Occipital lobe (tissue), 2 donors: ENCODE results near the gene KIAA0753. TPM values are rescaled to one million over a fixed set of nuclear protein-coding genes. Genes with fewer than 3 reads are reported as not detected.
A peak's percentile ranks its signal among the peaks of the same experiment; 100 is the strongest.

Experiments
- DNase-seq: peaks from one replicate; lab custom pipeline; 2025; lab: John Stamatoyannopoulos, UW
- total RNA-seq: library from RNA; depleted of rRNA; stranded (reverse); fragments of >200 nt; gene quantifications from one replicate; pipeline ENCODE4 v1.2.3, GENCODE V29; 2014

KIAA0753 gene
- total RNA-seq, 1 donor from 2014 or later = 28.4 TPM

DNA sequence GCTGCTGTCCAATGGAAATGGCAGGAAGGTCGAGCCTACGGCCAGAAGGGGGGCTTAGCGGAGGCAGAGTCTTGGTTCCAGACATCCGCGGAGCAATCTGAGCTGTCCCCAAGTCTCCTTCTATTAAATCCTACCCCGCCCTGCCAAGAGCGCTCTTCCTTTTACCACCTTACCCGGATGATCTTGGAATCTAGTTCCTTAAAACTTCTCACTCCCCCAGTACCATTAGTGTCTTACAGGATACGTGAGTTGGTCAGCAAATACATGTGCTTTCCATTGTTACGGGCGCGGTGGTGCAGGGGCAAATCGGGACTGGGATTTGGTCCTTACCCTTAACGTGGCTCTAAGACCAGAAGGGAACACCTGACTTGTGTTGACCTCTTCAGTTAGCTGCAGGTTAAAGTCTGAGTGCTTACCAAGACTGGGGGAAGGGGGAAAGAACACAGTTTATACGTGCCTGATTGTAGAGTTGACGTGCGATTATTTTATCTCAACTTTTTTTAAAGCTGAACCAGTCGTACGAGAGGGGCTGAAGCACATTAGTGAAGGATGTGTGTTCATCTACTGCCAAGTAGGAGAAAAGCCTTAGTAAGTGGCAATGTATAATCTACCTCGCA is 844 bp upstream of the KIAA0753 start:
- no peak for DNase-seq

DNA sequence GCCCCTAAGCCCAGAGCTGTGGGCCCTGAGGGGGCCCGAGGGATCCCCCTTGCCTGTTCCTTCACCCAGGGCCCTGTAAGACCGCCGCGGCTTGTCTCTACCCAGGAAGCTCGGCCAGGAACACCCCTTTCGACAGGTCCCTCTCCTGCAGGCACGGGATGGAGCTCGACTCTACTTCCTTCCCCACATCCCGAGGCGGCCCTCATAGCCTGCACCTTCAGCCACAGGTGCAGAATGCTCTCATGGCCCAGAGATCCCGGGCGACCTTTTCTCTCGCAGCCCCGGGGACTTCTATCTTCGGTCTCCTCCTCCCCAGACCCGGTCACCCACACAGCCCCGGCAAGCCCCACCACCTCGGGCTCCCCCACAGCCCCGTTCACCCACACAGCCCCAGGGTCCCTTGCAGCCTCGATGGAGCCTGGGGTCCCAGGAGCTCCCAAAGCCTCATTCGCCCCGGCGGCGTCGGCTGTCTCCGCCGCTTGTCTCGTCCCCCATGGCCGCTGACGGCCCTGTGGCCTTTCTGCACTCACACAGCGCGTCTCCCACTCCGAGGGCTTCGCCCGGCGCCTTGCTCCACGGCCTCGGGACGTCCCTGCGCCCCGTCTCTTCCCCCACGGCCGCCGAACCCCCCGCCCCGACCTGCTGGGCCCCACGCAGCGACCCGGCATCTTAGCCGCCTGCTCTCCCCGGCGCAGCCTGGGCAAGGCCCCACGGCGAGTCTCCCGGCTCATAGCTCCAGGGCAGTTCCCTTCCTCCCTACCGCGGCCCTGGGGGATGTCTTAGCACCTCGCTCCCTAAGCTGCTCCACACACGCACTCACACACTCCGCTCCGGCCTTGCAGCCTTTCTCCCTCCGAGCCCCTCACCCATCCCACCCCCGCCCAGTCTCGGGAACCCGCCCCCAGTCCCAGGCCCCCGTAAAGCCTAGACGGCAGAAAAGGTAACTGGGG is 650 bp downstream of the KIAA0753 start:
- no peak for DNase-seq

DNA sequence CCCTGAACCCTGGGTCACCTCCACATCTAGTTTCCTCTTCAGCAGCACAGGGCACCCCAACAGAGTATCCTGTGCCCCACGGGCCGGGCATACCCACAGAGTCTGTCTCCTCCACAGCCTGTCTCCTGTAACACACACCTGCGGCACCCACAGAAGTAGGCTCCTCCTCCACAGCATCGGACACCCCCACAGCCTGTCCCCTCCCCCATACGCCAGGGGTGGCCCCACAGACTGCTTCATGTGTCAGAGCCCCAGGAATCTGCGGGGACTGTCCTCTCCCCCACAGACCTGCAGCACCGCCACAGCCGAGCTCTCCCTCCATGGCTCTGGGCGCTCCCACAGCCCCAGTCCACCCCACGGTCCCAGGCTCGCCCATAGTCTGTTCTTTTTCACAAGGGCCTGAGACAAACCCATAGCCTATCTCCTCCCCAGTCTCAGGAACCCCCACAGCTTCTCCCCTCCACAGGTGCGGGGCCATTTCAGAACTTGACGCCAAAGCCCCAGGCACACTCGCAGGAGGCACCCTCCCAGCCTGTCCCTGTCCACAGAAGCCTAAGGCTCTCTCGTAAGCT is 1.4 kb downstream of the KIAA0753 start:
- DNase-seq = no peak

GRCh38 chr17:6638046-6638908 is 2.2 kb downstream of the KIAA0753 start:
- no peak for DNase-seq

GRCh38 chr17:6637458-6637840 is 3.1 kb downstream of the KIAA0753 start:
- no peak for DNase-seq

DNA sequence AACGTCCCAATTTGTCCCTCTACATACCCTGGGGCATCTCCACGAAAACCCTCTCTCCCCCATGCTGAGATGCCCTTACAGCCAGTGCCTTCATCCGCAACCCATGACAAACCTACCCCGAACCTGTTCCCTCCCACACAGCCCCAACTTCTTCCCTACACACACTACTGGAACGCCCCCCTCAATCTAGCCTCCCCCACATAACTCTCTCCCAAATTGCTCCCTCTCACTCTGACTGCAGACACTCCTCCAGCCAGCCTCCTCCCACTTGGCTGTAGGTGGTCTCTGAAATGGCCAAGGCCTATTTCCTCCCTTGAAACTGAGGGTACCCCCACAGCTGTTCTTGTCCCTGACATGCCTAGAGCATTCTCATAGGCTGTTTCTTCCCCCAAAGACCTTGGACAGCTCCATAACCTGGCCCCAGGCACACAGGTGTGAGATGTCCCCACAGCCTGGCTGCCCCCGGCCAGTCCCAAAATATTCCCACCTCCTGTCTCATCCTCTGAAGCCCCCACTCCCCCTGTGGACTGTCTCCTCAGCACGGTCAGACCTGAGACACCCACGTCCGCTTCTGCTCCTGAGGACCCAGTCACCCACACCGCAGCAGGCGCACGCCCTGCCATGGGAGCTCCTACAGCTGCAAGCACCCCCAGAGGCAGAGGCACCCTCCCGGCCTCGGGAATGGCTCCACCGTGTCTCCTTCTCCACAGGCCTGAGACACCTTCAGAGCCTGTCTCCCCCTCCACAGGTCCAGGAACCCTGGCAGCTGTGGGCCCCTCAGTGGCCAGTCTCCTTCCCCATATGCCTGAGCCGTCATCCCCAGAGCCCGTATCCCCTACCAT is 3.7 kb downstream of the KIAA0753 start:
- no peak for DNase-seq

- no peak for DNase-seq
Observed at GRCh38 chr17:6636105-6636504, 4.4 kb downstream of the KIAA0753 start.

DNA sequence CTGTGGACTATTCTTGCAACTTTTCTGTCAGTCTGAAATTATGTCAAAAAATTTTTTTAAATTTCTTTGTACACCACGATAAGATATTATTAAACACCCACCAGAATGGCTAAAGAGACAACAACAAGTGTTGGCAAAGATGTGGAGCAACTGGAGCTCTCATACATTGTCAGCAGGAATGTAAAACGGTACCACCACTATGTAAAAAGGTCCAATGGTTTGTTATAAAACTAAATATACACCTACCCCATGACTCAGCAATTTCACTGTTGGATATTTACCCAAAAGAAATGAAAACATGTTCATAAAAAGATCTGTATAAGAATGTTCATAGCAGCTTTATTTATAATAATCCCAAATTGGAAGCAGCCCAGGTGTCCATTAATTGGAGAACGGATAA is 7.2 kb downstream of the KIAA0753 start:
- no peak for DNase-seq

DNA sequence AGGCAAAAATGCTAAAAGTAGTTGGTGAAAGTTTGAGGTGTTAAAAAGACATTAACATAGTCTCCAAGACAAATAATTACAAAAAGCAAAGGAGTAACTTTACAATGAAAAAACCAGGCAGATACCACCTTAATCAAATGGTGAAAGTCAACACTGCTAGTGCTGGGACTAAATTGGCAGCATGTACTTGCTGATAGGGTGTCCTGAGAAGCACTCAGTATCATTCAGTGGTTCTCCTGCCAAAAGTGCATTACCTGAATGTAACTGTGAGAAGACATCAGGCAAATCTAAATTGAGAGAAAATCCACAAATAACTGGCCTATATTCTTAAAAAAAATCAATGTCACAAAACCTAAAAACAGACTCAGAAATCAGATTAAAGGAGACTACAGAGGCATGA is 8.0 kb downstream of the KIAA0753 start:
- DNase-seq = no peak

DNA sequence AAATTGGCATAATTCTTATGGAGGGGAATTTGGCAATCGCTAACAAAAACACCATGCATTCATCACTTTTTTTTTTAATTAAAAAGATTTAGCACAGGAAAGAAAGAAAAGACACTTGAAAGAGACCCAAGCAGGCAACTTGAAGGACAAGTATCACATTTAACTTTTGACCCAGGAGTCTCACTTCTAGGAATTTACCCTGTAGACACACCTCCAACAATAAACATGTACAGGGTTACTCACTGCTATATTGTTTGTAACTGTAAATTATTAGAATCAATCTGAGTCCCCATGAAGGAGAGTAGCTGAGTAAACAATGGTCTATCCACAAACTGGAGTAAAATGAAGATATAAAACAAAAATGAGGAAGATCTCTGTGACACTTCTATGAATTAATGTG is 10.1 kb downstream of the KIAA0753 start:
- no peak for DNase-seq

- DNase-seq = no peak
Observed at GRCh38 chr17:6627019-6627418, 13.5 kb downstream of the KIAA0753 start.

- no peak for DNase-seq
Observed at GRCh38 chr17:6626616-6627015, 13.9 kb downstream of the KIAA0753 start.

DNA sequence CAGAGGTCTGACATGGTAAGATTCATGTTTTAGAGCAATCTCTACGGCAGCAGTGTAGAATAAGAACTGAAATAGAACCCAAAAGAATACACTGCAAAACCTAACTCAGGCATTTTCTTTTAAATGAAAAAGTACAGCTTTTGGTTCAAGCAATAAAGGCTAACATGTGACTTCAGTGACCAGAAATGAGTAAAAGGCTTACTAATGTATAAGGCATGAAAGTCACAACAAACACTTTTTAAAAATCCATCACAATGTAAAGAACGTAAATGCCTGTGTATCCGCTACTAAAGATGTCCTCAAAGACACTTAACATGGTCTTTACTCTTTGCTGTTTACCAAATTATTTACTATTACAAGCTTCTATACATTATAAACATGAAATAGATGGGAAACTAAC is 16.6 kb downstream of the KIAA0753 start:
- DNase-seq = no peak

DNA sequence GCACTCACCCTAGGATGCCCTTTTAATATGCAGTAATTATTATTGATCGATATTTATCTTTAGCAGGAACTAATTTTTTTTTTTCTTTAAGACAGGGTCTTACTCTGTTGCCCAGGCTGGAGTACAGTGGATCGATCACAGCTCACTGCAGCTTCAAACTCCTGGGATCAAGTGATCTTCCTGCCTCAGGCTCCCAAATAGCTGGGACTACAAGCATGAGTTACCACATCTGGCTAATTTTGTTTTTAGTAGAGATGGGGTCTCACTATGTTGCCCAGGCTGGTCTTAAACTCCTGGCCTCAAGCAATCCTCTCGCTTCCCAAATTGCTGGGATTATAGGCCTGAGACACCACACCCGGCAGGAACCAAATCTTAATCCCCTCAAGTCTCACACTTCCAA is 29.3 kb downstream of the KIAA0753 start:
- DNase-seq = no peak

- DNase-seq = no peak
Observed at GRCh38 chr17:6610011-6610410, 30.5 kb downstream of the KIAA0753 start.

DNA sequence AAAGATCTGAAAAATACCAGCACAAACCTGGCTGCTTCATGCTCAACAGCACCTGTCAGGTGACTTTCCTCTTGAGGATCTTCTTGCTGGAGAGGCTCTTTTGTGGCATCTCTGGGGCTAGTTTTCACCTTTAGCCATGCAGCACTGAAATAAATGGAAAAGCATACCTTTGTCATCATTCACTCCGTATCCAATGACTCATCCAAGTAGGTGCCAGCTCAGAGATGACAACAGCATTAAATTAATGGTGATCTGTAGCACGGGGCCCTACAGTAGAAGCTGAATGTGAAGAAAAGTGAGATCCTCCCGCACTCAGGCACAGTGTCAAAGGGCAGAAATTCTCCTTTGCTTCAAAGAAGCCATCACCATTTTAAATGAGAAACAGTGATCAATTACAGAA is 32.2 kb downstream of the KIAA0753 start:
- no peak for DNase-seq

GRCh38 chr17:6605142-6605541 is 35.4 kb downstream of the KIAA0753 start:
- no peak for DNase-seq

GRCh38 chr17:6603744-6604325 is 36.7 kb downstream of the KIAA0753 start:
- peak; percentile 7 for DNase-seq

DNA sequence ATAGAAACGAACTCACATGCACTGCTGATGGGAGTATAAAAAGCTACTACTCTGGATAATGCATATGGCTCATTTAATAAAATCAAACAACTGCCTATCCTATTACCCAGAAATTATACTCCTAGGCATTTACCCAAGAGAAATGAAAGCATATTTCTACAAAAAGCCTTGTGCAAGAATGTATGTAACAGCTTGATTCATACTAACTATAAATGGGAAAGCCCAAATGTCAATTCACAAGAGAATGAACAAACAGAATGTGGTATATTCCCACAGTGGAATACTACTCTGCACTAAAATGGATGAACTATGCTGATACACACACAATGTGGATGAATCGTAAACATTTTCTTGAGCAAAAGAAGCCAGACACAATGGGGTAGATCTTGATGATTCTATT is 38.4 kb downstream of the KIAA0753 start:
- DNase-seq = no peak

DNA sequence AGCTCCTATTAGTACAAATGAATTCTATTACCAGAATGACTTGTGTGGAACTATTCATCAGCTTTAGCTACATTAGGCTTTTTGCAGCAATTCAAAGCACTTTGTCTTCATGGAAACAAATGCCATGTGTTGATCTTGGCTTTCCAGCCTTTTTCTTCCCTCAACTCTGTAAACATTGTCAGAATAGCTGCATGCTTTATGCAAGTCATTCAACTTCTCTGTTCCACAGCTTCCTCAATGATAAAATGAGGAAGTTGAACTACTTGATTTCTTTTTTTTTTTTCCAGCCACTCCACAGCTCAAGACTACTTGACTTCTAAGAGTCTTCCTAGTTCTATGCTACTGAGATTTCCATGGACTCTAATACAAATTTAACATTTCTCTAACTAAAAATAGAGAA is 41.1 kb downstream of the KIAA0753 start:
- DNase-seq = no peak
